GM21717 (cell line): ENCODE results near the gene PTPN1.
"Not testable (repeated sequence)": the region's sequence is repeated elsewhere in the genome, so short reads cannot be mapped to it uniquely, and the experiment has no call there.

Experiments used
- ATAC-seq: cut with Tn5 transposase; IDR thresholded peaks from one replicate; pipeline ENCODE4 v1.9.1; 2021; ENCODE audit warnings: mild to moderate bottlenecking, moderate library complexity; ENCODE audit not compliant: unreplicated experiment

PTPN1 gene

GRCh38 chr20:50509923-50510705 lies at the start of gene PTPN1:
Gene PTPN1 (plus strand): TSS chr20:50510383. CDS start chr20:50510528, 145 bp downstream.
- peak; percentile 88 for ATAC-seq

- ATAC-seq: no peak
Observed at GRCh38 chr20:50460608-50461267, 49.4 kb upstream of the PTPN1 start.

GRCh38 chr20:50462093-50462690 lies 48.0 kb upstream of the PTPN1 start:
- ATAC-seq: no peak

- ATAC-seq: no peak
Observed at GRCh38 chr20:50464026-50464724, 46.0 kb upstream of the PTPN1 start.

- no peak for ATAC-seq
Observed at GRCh38 chr20:50464725-50465650, 45.2 kb upstream of the PTPN1 start.

GRCh38 chr20:50467174-50467573 lies 43.0 kb upstream of the PTPN1 start:
- ATAC-seq: no peak

- no peak for ATAC-seq
Observed at GRCh38 chr20:50467718-50468356, 42.3 kb upstream of the PTPN1 start.

- no peak for ATAC-seq
Observed at GRCh38 chr20:50468378-50468798, 41.8 kb upstream of the PTPN1 start.

GRCh38 chr20:50469176-50469723 lies 40.9 kb upstream of the PTPN1 start:
- no peak for ATAC-seq

- ATAC-seq: no peak
Observed at GRCh38 chr20:50469796-50470195, 40.4 kb upstream of the PTPN1 start.

GRCh38 chr20:50470264-50470858 lies 39.8 kb upstream of the PTPN1 start:
- no peak for ATAC-seq

- no peak for ATAC-seq
Observed at GRCh38 chr20:50471231-50471630, 39.0 kb upstream of the PTPN1 start.

- ATAC-seq: no peak
Observed at GRCh38 chr20:50472693-50473664, 37.2 kb upstream of the PTPN1 start.

GRCh38 chr20:50474356-50474755 lies 35.8 kb upstream of the PTPN1 start:
- ATAC-seq: not testable (repeated sequence)

- no peak for ATAC-seq
Observed at GRCh38 chr20:50475681-50476292, 34.4 kb upstream of the PTPN1 start.

GRCh38 chr20:50477239-50477872 lies 32.8 kb upstream of the PTPN1 start:
- no peak for ATAC-seq
